SK-N-SH treated with all-trans-retinoic acid at 6 μM for 48 hours (cell line): ENCODE measurements around the gene ATP9A.
A peak's percentile ranks its signal among the peaks of the same experiment; 100 is the strongest.

ENCODE experiments used
- ATAC-seq: fragments of 200-7000 bp; cut with Tn5 transposase; 3 replicates; pipeline ENCODE4 v1.9.1; 2020; ENCODE audit warnings: mild to moderate bottlenecking, moderate library complexity
- ARNTL ChIP-seq: fragments of 450-650 bp; formaldehyde crosslinking; IDR thresholded peaks from 2 replicates; pipeline ENCODE4 v1.5.0; 2020; ENCODE audit warnings: low read depth, mild to moderate bottlenecking, moderate library complexity, borderline replicate concordance
- BACH2 ChIP-seq: fragments of 250-450 bp; sonication (Bioruptor Pico); IDR thresholded peaks from 2 replicates; pipeline ENCODE4 v1.9.0; 2021; ENCODE audit warnings: mild to moderate bottlenecking, borderline replicate concordance
- ESRRG ChIP-seq: fragments of 250-450 bp; sonication (Bioruptor Pico); IDR thresholded peaks from 2 replicates; pipeline ENCODE4 v1.6.1; 2021; ENCODE audit warnings: mild to moderate bottlenecking
- GLIS3 ChIP-seq: fragments of 250-450 bp; sonication (Bioruptor Pico); IDR thresholded peaks from 2 replicates; pipeline ENCODE4 v1.5.0; 2020; ENCODE audit warnings: mild to moderate bottlenecking, moderate library complexity
- ISL1 ChIP-seq: fragments of 250-450 bp; sonication (Bioruptor Pico); IDR thresholded peaks from 2 replicates; pipeline ENCODE4 v2.1.2; 2022; ENCODE audit warnings: mild to moderate bottlenecking, moderate library complexity
- OSR1 ChIP-seq: fragments of 250-450 bp; sonication (Bioruptor Pico); IDR thresholded peaks from 2 replicates; pipeline ENCODE4 v1.8.0; 2022; ENCODE audit warnings: moderate library complexity, mild to moderate bottlenecking, inconsistent platforms
- POU6F1 ChIP-seq: fragments of 250-450 bp; sonication (Bioruptor Pico); IDR thresholded peaks from 2 replicates; pipeline ENCODE4 v1.8.0; 2021; ENCODE audit warnings: low read depth, mild to moderate bottlenecking, moderate library complexity, borderline replicate concordance
- PPARA ChIP-seq: fragments of 250-450 bp; sonication (Bioruptor Pico); IDR thresholded peaks from 2 replicates; pipeline ENCODE4 v1.5.0; 2020; ENCODE audit warnings: mild to moderate bottlenecking, borderline replicate concordance
- TCF4 ChIP-seq: fragments of 250-450 bp; sonication (Bioruptor Pico); IDR thresholded peaks from 2 replicates; pipeline ENCODE4 v1.8.0; 2021; ENCODE audit warnings: mild to moderate bottlenecking, moderate library complexity, borderline replicate concordance
- TOX ChIP-seq: fragments of 250-450 bp; sonication (Bioruptor Pico); IDR thresholded peaks from 2 replicates; pipeline ENCODE4 v1.8.0; 2021; ENCODE audit warnings: mild to moderate bottlenecking, moderate library complexity, borderline replicate concordance
- TSHZ2 ChIP-seq: fragments of 250-450 bp; sonication (Bioruptor Pico); IDR thresholded peaks from 2 replicates; pipeline ENCODE4 v1.5.0; 2020; ENCODE audit warnings: mild to moderate bottlenecking, moderate library complexity
- ZC3H10 ChIP-seq: fragments of 250-450 bp; sonication (Bioruptor Pico); IDR thresholded peaks from 2 replicates; pipeline ENCODE4 v1.5.1; 2021; ENCODE audit warnings: mild to moderate bottlenecking, moderate library complexity
- ZFP3 ChIP-seq: fragments of 250-450 bp; sonication (Bioruptor Pico); IDR thresholded peaks from 2 replicates; pipeline ENCODE4 v1.5.0; 2020; ENCODE audit warnings: mild to moderate bottlenecking, moderate library complexity
- ZFP30 ChIP-seq: fragments of 450-650 bp; formaldehyde crosslinking; IDR thresholded peaks from 2 replicates; pipeline ENCODE4 v1.5.0; 2022; ENCODE audit warnings: mild to moderate bottlenecking, moderate library complexity
- ZNF565 ChIP-seq: fragments of 450-650 bp; formaldehyde crosslinking; conservative IDR thresholded peaks from 2 replicates; pipeline ENCODE4 v1.5.0; 2020; ENCODE audit warnings: low read depth, mild to moderate bottlenecking, moderate library complexity
- ZNF70 ChIP-seq: fragments of 450-650 bp; formaldehyde crosslinking; IDR thresholded peaks from 2 replicates; pipeline ENCODE4 v1.5.0; 2020; ENCODE audit warnings: mild to moderate bottlenecking, moderate library complexity
- ZNF8 ChIP-seq: fragments of 450-650 bp; formaldehyde crosslinking; IDR thresholded peaks from 2 replicates; pipeline ENCODE4 v1.5.0; 2020; ENCODE audit warnings: mild to moderate bottlenecking, moderate library complexity
- TF ChIP-seq, protein P1 (sequence below): fragments of 250-450 bp; sonication (Bioruptor Pico); IDR thresholded peaks from 2 replicates; pipeline ENCODE4 v1.5.1; 2020; ENCODE audit warnings: low read depth, mild to moderate bottlenecking, moderate library complexity
- TF ChIP-seq, protein P2 (sequence below): fragments of 250-450 bp; sonication (Bioruptor Pico); IDR thresholded peaks from 2 replicates; pipeline ENCODE4 v1.8.0; 2020; ENCODE audit warnings: mild to moderate bottlenecking, moderate library complexity, borderline replicate concordance

ATP9A gene

DNA sequence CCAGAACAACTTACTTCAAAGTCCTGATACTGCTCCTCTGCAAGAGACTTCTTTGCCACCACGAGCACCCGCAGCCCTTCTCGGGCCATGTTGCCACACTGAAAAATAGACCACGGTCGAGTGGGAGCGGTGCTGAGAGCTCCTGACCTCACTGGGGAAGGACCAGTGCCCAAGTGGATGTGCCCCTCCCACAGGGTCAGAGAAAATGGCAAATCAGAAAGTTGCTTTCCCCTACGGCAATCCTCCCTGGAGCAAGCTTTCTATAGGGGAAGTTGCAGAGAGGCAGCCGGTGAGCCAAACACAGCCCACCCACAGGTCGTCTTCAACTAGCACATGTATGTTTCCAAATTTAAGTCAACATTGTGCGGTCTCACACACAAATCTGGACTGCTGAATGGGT, 140.6 kb downstream of the ATP9A start:
- no peak for TF ChIP-seq BACH2 (CRISPR knock-in tag)
- TF ChIP-seq PPARA (CRISPR knock-in tag), result no peak
- no peak for TF ChIP-seq GLIS3 (CRISPR knock-in tag)
- TF ChIP-seq ESRRG (CRISPR knock-in tag), result no peak
- no peak for TF ChIP-seq ZNF8 (CRISPR knock-in tag)
- TF ChIP-seq ZC3H10 (CRISPR knock-in tag), result no peak
- no peak for TF ChIP-seq ZFP3 (CRISPR knock-in tag)
- no peak for TF ChIP-seq ZNF565 (CRISPR knock-in tag)
- TF ChIP-seq, protein P1, sequence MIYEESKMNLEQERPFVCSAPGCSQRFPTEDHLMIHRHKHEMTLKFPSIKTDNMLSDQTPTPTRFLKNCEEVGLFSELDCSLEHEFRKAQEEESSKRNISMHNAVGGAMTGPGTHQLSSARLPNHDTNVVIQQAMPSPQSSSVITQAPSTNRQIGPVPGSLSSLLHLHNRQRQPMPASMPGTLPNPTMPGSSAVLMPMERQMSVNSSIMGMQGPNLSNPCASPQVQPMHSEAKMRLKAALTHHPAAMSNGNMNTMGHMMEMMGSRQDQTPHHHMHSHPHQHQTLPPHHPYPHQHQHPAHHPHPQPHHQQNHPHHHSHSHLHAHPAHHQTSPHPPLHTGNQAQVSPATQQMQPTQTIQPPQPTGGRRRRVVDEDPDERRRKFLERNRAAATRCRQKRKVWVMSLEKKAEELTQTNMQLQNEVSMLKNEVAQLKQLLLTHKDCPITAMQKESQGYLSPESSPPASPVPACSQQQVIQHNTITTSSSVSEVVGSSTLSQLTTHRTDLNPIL, result no peak
- TF ChIP-seq TOX (CRISPR knock-in tag), result no peak
- TF ChIP-seq ISL1, result no peak
- TF ChIP-seq POU6F1 (CRISPR knock-in tag), result no peak
- TF ChIP-seq TCF4 (CRISPR knock-in tag), result no peak
- no peak for TF ChIP-seq ARNTL (CRISPR knock-in tag)
- TF ChIP-seq TSHZ2, result no peak
- TF ChIP-seq, all 23 proteins: peak for 0

GRCh38 chr20:51625105-51625504, 143.1 kb downstream of the ATP9A start:
- no peak for ATAC-seq
- TF ChIP-seq ZC3H10 (CRISPR knock-in tag) (no peak), ZNF70 (CRISPR knock-in tag) (no peak)
- TF ChIP-seq, all 23 proteins: peak for 0

More for the DNA sequence above, 140.6 kb downstream of the ATP9A start:
- ATAC-seq, result no peak

DNA sequence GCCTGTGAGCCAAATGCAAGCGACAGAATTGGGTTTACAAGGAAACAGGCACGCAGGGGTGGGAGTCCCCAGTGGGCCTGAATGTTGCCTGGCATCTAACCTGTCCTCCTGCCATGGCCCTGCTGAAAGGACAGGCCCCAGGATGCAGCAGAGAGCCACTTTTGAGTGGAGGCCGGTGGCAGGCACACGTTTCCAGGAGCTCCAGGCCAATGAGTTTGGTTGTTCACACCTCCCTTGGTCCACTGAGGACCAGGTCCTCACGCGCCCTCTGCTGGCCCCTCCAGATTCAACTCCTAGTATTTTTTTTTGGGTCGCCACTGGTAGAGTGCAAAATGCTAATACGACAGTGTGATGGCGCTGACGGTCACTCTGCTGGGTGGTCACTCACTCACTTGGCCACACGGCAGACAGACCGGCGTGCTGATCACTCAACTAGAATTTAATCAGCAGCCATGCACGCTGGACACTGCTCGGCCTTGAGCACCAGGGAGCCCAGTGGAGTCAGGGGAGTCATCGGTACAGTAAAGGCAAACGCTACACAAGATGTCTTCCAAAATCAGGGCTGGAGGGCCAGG, 143.9 kb downstream of the ATP9A start:
- TF ChIP-seq ZFP3 (CRISPR knock-in tag) (peak; percentile 40; the same call in 1 of the 2 replicates), ESRRG (CRISPR knock-in tag) (no peak)
- TF ChIP-seq, all 23 proteins: peak for 1
- ATAC-seq, result peak; percentile 90

DNA sequence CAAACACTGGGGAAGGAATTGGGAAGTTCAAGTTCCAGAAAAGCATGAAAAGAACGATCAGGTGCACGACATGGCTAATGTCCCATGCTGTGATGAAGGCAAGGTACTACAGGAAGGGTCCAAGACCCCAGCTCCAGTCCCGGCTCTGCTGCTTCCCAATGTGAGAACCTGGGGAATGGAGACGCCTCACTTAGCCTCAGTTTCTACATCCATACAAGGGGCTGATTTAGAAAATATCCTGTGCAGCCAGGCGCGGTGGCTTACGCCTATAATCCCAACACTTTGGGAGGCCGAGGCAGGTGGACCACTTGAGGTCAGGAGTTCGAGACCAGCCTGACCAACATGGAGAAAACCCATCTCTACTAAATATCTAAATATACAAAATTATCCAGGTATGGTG, 144.9 kb downstream of the ATP9A start:
- ATAC-seq, result no peak
- TF ChIP-seq PPARA (CRISPR knock-in tag) (no peak), ZNF70 (CRISPR knock-in tag) (no peak), OSR1 (CRISPR knock-in tag) (no peak), ZFP30 (CRISPR knock-in tag) (no peak)
- TF ChIP-seq, protein P2, sequence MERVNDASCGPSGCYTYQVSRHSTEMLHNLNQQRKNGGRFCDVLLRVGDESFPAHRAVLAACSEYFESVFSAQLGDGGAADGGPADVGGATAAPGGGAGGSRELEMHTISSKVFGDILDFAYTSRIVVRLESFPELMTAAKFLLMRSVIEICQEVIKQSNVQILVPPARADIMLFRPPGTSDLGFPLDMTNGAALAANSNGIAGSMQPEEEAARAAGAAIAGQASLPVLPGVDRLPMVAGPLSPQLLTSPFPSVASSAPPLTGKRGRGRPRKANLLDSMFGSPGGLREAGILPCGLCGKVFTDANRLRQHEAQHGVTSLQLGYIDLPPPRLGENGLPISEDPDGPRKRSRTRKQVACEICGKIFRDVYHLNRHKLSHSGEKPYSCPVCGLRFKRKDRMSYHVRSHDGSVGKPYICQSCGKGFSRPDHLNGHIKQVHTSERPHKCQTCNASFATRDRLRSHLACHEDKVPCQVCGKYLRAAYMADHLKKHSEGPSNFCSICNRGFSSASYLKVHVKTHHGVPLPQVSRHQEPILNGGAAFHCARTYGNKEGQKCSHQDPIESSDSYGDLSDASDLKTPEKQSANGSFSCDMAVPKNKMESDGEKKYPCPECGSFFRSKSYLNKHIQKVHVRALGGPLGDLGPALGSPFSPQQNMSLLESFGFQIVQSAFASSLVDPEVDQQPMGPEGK (CRISPR knock-in tag), result no peak
